Measurements from ENCODE around the gene SLC2A5.

GRCh38 chr1:9033363-9033762 lies 36.1 kb downstream of the SLC2A5 start:
- TF ChIP-seq FOS (IDR thresholded peaks at IDR 0.05; ENCODE audit: low read depth, low read length) (no peak), CTCF (conservative IDR thresholded peaks at IDR 0.05; ENCODE audit: low read depth, low read length) (no peak), POLR2A (IDR thresholded peaks at IDR 0.05; ENCODE audit: low read depth, low read length) (no peak), RAD21 (IDR thresholded peaks at IDR 0.05; ENCODE audit: low read length) (no peak), SMC3 (IDR thresholded peaks at IDR 0.05; ENCODE audit: low read depth, low read length) (no peak), BHLHE40 (IDR thresholded peaks at IDR 0.05; ENCODE audit: low read depth, low read length) (no peak), USF2 (IDR thresholded peaks at IDR 0.05; ENCODE audit: low read depth, low read length) (no peak), CEBPB (IDR thresholded peaks at IDR 0.05; ENCODE audit: low read depth, low read length) (no peak), ELK1 (IDR thresholded peaks at IDR 0.05; ENCODE audit: borderline replicate concordance, low read depth, low read length) (no peak), MAFK (IDR thresholded peaks at IDR 0.05; ENCODE audit: low read depth, low read length) (no peak)
